Measurements from ENCODE around the gene POGK.

GRCh38 chr1:166843322-166843721 is 4.0 kb downstream of the POGK start:
- TF ChIP-seq CTCF (IDR thresholded peaks at IDR 0.05): no peak
- TF ChIP-seq EZH2phosphoT487 (IDR thresholded peaks at IDR 0.05): no peak
- TF ChIP-seq EZH2 (IDR thresholded peaks at IDR 0.05): no peak

Data from neural progenitor cell (in vitro differentiated cells).